DMS79 treated with DMSO at 0.1 percent for 48 hours (cell line): ENCODE measurements around the gene CTNS.
A peak's percentile ranks its signal among the peaks of the same experiment; 100 is the strongest.

Experiments
- DNase-seq: peaks from one replicate; lab custom pipeline; 2025; lab: John Stamatoyannopoulos, UW

CTNS gene

DNA sequence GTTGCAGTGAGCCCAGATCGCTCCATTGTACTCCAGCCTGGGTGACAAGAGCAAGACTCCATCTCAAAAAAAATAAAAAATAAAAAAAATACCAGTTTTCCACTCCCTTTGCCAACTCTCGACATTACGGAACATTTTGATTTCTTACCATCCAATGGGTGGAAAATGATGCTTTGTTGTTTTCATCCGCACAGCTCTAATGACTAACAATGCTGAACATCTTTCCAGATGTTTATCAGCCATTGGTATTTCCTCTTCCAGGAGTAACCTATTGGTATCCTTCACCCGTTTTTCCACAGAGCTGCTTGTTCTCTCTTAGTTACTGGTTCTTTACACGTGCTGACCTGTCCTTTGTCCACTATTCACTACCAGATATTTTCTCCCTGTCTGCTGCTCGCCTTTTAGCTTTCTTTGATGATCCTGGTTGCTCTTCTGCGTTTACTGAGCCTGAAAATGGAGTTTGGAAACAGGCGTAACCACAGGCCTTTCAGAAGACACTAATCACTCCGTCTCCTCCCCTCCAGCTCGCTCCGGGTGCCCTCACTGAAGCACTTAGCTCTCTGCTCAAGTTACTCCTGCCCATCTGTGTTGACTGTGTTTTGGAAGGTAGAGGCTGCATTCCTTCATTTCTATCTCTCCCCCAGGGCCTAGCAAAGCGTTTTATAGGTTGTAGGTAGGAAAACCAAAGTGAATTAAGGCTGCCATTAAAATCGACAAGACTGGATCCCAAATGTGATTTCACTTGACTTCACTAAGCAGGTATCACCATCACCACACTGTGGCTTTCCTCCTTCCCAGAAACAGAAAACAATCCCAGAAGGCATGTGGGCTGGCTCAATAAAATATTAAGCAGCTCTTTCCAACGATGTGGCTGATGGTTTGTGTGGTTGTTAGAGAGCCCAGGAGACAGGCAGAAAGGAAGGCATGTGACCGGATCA is 9.5 kb upstream of the CTNS start:
- peak; percentile 37 for DNase-seq

DNA sequence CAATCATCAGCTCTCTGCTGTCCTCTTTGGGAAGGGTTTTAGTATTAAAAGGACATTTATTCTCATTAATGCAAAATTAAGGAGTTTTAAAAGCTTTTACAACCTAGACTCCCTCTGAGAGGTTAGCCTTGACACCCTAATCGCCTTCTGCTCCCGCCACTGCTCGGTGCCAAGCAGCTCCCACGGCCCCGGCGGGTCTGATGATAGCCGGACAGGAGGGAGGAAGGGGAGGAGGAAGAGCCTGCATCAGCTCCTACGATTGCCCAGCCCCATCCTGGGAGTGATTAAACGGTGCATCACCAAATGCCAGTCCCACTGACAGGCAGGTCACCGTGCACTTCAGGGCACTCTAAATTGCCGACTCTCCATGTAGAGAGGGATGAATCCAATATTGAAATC is 8.8 kb upstream of the CTNS start:
- DNase-seq = no peak

- DNase-seq = no peak
Observed at GRCh38 chr17:3630781-3631180, 5.8 kb upstream of the CTNS start.

DNA sequence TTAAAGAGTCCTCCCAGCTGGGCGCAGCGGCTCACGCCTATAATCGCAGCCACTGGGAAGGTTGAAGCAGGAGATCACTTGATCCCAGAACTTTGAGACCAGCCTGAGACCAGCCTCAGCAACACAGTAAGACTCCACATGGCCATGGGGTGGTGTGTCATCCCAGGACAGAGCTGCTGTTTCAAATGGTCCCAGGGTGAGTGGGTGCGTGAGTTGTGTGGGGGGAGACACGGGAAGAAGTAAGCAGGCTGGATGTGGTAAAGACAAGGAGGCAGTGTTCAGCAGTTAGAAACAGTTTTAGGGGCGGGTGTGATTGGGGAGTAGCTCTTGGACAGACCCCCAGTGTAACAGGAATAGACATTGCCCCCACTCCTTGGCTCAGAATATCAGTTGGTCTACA is 4.3 kb upstream of the CTNS start:
- DNase-seq = no peak

- DNase-seq = no peak
Observed at GRCh38 chr17:3635474-3636153, 946 bp upstream of the CTNS start.

- DNase-seq = no peak
Observed at GRCh38 chr17:3636908-3637373, 381 bp downstream of the CTNS start.

GRCh38 chr17:3639981-3640596 is 3.5 kb downstream of the CTNS start:
- no peak for DNase-seq

DNA sequence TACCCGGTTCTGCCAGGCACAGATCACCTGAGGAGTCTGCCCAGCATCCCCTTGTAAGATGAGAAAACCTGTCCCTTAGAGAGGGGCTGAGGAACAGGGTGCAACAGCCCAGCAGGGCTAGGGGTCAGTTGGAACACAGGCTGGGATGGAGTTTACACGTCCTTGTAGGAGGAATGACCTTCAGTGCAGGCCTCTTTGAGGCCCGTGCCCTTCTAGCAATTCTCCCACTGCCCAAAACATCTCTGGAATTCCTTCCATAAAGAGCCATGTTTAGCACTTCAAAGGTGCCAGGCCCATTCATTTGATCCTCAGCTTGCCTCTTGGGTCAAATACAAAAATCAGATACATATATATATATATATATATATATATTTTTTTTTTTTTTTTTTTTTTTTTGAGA is 4.5 kb downstream of the CTNS start:
- no peak for DNase-seq

DNA sequence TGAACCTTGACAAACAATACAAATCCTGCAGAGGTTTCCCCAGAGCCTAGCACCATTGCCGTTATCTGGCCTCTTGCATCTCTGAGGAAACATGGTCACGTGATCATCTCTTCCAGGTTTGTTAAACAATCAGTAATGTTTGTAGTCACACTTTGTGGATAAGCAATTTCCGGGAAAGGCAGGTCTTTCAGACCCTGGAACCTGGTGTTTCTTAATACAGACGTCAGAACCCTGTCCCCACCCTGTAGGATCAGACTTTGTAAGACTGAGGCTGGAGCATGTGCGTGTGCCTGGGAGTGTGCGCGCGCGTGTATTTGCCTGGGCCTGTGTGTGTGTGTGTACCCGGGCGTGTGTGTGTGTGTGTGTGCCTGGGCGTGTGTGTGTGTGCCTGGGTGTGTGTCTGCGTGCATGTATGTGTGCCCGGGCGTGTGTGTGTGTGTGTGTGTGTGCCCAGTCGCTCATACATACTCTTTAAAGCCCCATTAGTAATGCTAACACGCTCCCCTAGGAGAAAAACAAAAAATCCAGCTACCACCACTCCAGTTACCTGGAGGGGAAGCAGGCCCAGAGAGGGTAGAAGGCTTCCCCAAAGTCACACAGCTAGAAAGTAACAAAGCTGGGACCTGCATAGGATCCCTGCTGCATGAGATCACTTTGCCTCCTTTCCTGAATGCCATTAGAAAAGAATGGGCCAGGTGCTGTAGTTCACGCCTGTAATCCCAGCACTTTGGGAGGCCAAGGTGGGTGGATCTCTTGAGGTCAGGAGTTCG is 5.3 kb downstream of the CTNS start:
- no peak for DNase-seq

DNA sequence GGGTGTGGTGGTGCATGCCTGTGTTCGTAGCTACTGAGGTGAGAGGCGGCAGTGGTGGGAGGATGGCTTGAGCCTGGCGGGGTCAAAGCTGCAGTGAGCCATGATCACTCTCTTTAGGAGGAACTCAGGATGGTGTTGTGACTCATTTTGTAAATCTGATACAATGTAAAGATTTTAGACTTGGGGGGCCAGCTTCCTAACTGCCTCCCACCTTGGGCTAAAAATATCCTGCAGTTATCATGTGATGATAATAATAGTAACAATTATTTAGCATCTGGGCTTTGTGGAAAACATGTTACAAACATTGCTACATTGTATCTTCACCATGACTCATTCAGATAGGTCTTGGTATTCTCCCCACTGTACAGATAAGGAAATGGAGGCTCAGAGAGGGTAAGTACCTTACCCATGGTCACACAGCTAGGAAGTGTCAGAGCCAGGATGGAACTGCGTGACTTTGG is 7.4 kb downstream of the CTNS start:
- no peak for DNase-seq

DNA sequence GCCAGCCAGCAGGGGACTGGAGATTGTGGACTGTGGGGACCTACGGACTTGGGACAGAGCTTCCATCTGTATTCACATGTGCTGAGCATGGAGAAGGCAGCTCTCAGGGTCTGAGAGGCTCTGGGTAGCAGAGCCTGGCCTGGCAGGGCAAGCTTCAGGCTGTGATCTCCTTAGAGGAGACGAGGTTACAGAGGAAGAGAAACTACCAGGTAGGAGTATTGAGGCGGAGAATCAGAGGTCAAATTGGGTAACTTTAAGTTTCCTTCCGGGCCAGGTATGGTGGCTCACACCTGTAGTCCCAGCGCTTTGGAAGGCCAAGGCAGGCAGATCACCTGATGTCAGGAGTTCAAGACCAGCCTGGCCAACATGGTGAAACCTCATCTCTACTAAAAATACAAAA is 8.8 kb downstream of the CTNS start:
- no peak for DNase-seq

GRCh38 chr17:3647251-3647650 is 10.7 kb downstream of the CTNS start:
- no peak for DNase-seq

DNA sequence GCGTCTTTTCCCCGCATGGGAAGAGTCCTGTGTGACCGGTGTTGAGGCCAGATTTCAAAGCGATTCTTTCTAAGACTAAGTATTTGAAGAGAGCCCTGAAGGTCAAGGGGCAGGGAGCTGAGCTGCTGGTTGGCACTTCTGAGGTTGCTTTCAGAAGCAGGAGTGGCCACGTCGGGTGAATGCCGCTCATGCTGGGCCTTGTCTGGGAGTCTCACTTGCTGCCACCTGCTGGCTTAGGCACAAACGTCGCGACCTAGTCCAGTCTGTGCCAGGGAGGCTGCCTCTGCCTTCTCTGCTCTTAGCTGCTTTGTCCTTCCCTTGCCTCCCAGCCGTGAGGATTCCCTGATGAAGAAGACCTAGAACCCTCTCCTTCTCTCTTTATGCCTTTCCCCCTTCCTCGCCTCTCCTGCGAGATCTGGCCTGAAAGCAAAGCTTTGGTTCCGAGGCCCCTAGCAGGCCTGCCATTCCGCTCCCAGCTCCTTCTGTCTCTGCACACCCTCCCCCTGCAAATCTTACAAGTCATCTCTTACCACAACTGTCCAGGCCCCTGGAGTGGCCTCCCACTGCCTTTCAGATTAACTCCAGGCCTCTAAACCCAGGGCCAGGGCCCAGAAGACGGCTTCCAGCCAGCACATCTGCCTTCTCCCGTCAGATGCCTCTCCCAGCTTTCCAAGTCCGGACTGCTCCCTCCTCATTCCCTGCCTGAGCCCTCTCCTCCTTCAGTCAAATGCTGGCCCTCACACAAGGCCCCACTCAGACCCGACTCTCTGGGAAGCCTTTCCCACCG is 11.4 kb downstream of the CTNS start:
- peak; percentile 29 for DNase-seq

DNA sequence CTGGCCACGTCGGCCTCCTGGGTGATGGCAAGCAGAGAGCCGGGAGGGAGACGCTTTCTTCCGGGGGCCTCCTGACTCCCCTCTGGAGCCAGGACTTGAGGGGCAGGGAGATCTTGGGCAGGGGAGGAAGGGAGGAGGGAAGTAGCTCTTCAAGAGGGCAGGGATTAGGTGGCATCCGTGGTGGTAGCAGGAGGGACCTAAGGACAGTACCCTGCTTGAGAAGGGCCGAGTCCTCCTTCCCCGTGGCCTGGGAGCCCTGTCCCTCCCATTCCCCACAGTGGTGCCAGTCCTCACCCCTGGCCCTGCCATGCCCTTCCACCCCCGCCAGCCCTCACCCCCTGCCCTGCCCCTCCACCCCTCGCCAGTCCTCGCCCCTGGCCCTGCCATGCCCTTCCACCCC is 19.2 kb downstream of the CTNS start:
- no peak for DNase-seq

DNA sequence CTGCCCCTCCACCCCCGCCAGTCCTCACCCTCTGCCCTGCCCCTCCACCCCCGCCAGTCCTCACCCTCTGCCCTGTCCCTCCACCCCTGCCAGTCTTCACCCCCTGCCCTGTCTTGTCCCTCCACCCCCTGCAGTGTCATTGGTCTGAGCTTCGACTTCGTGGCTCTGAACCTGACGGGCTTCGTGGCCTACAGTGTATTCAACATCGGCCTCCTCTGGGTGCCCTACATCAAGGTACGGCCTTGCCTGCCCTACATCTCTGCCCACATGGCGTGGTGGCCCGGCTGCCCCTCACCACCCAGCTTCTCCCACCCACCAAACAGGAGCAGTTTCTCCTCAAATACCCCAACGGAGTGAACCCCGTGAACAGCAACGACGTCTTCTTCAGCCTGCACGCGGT is 19.8 kb downstream of the CTNS start:
- DNase-seq = no peak

DNA sequence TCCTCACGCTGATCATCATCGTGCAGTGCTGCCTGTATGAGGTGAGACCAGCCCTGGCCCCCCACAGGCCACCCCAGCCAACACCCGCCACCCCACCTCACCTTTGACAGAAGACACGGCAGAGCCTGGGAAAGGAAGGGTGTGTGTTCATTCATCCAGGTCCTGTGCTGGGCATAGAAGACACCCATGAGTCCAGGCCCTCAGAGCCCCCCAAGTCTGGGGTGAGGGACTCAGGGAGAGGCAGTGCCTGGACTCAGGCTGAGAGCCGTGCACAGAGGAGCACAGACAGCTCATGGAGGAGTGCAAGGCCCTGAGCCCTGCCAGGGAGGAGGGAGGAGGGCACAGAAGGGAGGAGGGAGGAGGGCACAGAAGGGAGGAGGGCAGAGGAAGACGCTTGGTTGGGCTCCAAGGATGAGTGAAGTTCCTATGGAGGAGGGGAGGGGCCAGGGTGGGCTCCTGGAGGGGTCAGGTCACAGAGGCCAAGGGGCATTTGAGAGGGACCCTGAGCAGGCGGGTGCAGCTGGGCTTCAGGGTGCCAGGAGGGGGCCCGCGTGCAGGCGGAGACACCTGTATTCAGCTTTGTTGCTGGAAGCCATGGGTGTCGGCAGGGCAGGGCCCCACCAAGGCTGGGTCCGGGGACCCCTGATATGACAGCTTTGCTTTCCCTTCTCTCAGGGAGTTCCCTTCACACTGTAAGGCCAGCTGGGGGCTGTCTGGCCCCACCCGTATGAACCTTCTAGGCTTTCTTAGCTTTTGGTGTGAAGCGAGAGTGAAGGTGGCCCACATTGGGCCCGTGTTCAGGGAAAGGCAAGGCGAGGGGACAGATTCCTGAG is 20.4 kb downstream of the CTNS start:
- DNase-seq = no peak

- DNase-seq = no peak
Observed at GRCh38 chr17:3657588-3657869, 21.0 kb downstream of the CTNS start.

- no peak for DNase-seq
Observed at GRCh38 chr17:3657874-3658783, 21.6 kb downstream of the CTNS start.

- DNase-seq = no peak
Observed at GRCh38 chr17:3658784-3659449, 22.4 kb downstream of the CTNS start.
